CD14-positive monocyte (primary cell): ENCODE measurements around the gene NR2C2. TPM values are rescaled to one million over a fixed set of nuclear protein-coding genes. Genes with fewer than 3 reads are reported as not detected.

Source experiments
- DNase-seq, 3 donors: peaks; one replicate each; pipeline ENCODE4 v3.0.0-alpha.2; 2011 to 2022
- H2AFZ ChIP-seq: 2 replicates; pipeline ENCODE4 v1.6.0; 2012; ENCODE audit warnings: mild to moderate bottlenecking, low read depth, low read length, inconsistent platforms; ENCODE audit not compliant: insufficient read depth, poor library complexity, severe bottlenecking
- H3K27ac ChIP-seq, 2 donors: 1 replicate in 1 of 2; 2 replicates in 1 of 2; pipeline ENCODE4 v1.5.1; 2012 to 2013; ENCODE audit warnings: low read length in 2 of 2, control low read depth in 1 of 2, inconsistent platforms in 1 of 2, low read depth in 1 of 2, mild to moderate bottlenecking in 1 of 2
- H3K27me3 ChIP-seq, 2 donors: one replicate each; pipeline versions ENCODE4 v1.6.0 to v1.6.1; 2011 to 2013; ENCODE audit warnings: low read length in 2 of 2; ENCODE audit not compliant: control insufficient read depth in 2 of 2, insufficient read depth in 2 of 2
- H3K36me3 ChIP-seq, 2 donors: replicated peaks in 1 of 2; 1 replicate in 1 of 2; 2 replicates in 1 of 2; pipeline versions ENCODE4 v1.5.1 to v1.6.1; 2012 to 2013; ENCODE audit warnings: low read length in 2 of 2, control low read depth in 1 of 2, inconsistent platforms in 1 of 2, mild to moderate bottlenecking in 1 of 2; ENCODE audit not compliant: insufficient read depth in 2 of 2, control insufficient read depth in 1 of 2
- H3K4me1 ChIP-seq, 2 donors: 1 replicate in 1 of 2; 2 replicates in 1 of 2; pipeline versions ENCODE4 v1.5.1 to v1.6.1; 2012 to 2013; ENCODE audit warnings: low read length in 2 of 2, control low read depth in 1 of 2, inconsistent platforms in 1 of 2, mild to moderate bottlenecking in 1 of 2, moderate library complexity in 1 of 2; ENCODE audit not compliant: insufficient read depth in 2 of 2, control insufficient read depth in 1 of 2
- H3K4me2 ChIP-seq: replicated peaks from 2 replicates; pipeline ENCODE3; 2012; ENCODE audit warnings: low read length, moderate library complexity, mild to moderate bottlenecking; ENCODE audit not compliant: poor library complexity, severe bottlenecking; ENCODE audit errors: extremely low read depth
- H3K4me3 ChIP-seq, 3 experiments: fragments of 200-600 bp in 1 of 3; sonication (generic) in 1 of 3; replicated peaks in 1 of 3; 1 replicate in 2 of 3; 2 replicates in 1 of 3; pipeline ENCODE4 v1.5.1; 2011 to 2013; ENCODE audit warnings: low read length in 3 of 3, mild to moderate bottlenecking in 3 of 3, control low read depth in 2 of 3, low read depth in 2 of 3, inconsistent platforms in 1 of 3, moderate library complexity in 1 of 3
- H3K79me2 ChIP-seq: 2 replicates; pipeline ENCODE4 v1.6.0; 2012; ENCODE audit warnings: mild to moderate bottlenecking, control low read depth, inconsistent platforms, low read length, moderate library complexity; ENCODE audit not compliant: insufficient read depth
- H3K9ac ChIP-seq: 2 replicates; pipeline ENCODE4 v1.6.0; 2017; ENCODE audit warnings: low read length, mild to moderate bottlenecking; ENCODE audit not compliant: insufficient read depth, poor library complexity, severe bottlenecking
- H3K9me3 ChIP-seq, 2 donors: replicated peaks in 1 of 2; 1 replicate in 1 of 2; 2 replicates in 1 of 2; pipeline versions ENCODE4 v1.5.1 to v1.6.1; 2012 to 2013; ENCODE audit warnings: low read length in 2 of 2, control low read depth in 1 of 2; ENCODE audit not compliant: control insufficient read depth in 1 of 2, insufficient read depth in 1 of 2
- H4K20me1 ChIP-seq: 2 replicates; pipeline ENCODE4 v1.6.0; 2012; ENCODE audit warnings: mild to moderate bottlenecking, low read length, control low read depth, moderate library complexity; ENCODE audit not compliant: insufficient read depth
- H3K27ac Mint-ChIP-seq, 7 donors: one replicate each; pipeline ENCODE4 v1.8.0; 2020; ENCODE audit warnings: mild to moderate bottlenecking in 7 of 7, mixed read lengths in 7 of 7, moderate library complexity in 6 of 7, inconsistent platforms in 2 of 7
- H3K27me3 Mint-ChIP-seq, 3 donors: one replicate each; pipeline ENCODE4 v1.8.0; 2021 to 2022; ENCODE audit warnings: low read depth in 3 of 3, mild to moderate bottlenecking in 3 of 3, mixed read lengths in 3 of 3, moderate library complexity in 3 of 3, inconsistent platforms in 1 of 3
- H3K36me3 Mint-ChIP-seq, 2 donors: one replicate each; pipeline ENCODE4 v1.8.0; 2020; ENCODE audit warnings: mixed read lengths in 2 of 2, inconsistent platforms in 1 of 2, mild to moderate bottlenecking in 1 of 2
- H3K4me1 Mint-ChIP-seq: one replicate; pipeline ENCODE4 v1.8.0; 2020; ENCODE audit warnings: mild to moderate bottlenecking, mixed read lengths
- H3K4me3 Mint-ChIP-seq, 2 donors: one replicate each; pipeline ENCODE4 v1.8.0; 2020; ENCODE audit warnings: mild to moderate bottlenecking in 2 of 2, mixed read lengths in 2 of 2, moderate library complexity in 1 of 2
- H3K9me3 Mint-ChIP-seq, 7 donors: one replicate each; pipeline ENCODE4 v1.8.0; 2020 to 2022; ENCODE audit warnings: mixed read lengths in 7 of 7, mild to moderate bottlenecking in 6 of 7, moderate library complexity in 6 of 7, inconsistent platforms in 2 of 7
- CTCF ChIP-seq: fragments of 200-600 bp; IDR thresholded peaks from one replicate; pipeline ENCODE4 v1.8.0; 2022; ENCODE audit warnings: antibody characterized with exemption, mild to moderate bottlenecking
- WGBS: methylation state at CpG from one replicate; pipeline ENCODE4 v1.1.5; 2013; ENCODE audit warnings: missing lambda C conversion rate; ENCODE audit not compliant: insufficient coverage; 5-methylcytosine and 5-hydroxymethylcytosine counted together
- intact Hi-C, 2 donors: fragments of 100-400 bp; cut with micrococcal nuclease; formaldehyde crosslinking; loops; one replicate each; pipeline versions ENCODE4 v1.15.0 to v1.15.1; 2023
- polyA plus RNA-seq, 3 donors: library from polyadenylated mRNA; depleted of rRNA in 1 of 3; unstranded in 2 of 3; stranded (reverse) in 1 of 3; fragments of 300-500 nt in 2 of 3; fragments of >200 nt in 1 of 3; fragmentation: Illumina TruSeq in 2 of 3; gene quantifications; 1 replicate in 2 of 3; 2 replicates in 1 of 3; pipeline ENCODE4 v1.2.3, GENCODE V29; 2012 to 2021

NR2C2 gene
- polyA plus RNA-seq, 3 donors: 3.4 to 24.9 (median 3.8) TPM

GRCh38 chr3:14969671-14970070 lies 22.3 kb downstream of the NR2C2 start:
- Histone ChIP-seq H3K27ac (no peak overlapping the region), H3K4me2 (no peak overlapping the region), H3K9me3 (no peaks in the 10 kb centered on the region), H2AFZ (no peak overlapping the region), H3K27me3 (no peaks in the 10 kb centered on the region), H3K79me2 (peaks cover 69% of the 10 kb centered on the region), H4K20me1 (peaks cover 48% of the 10 kb centered on the region), H3K4me3 (no peak overlapping the region), H3K36me3 (peaks cover 19 to 64% of the 10 kb centered on the region in 2 donors), H3K9ac (no peak overlapping the region), H3K4me1 (no peaks in the 10 kb centered on the region)
- intact Hi-C loops: no loop called here
- WGBS: no CpG with 5 or more reads among the region's 1 CpG
- H3K9me3 Mint-ChIP-seq: peaks cover 0 to 4% (median 2%) of the 10 kb centered on the region in 7 donors
- no peak overlapping the region for H3K4me3 Mint-ChIP-seq
- peak overlapping the region in 1 of 7 donors; percentile 50 for H3K27ac Mint-ChIP-seq
- DNase-seq: no peak
- no peaks in the 10 kb centered on the region for H3K4me1 Mint-ChIP-seq
- TF ChIP-seq CTCF: no peak
- no peaks in the 10 kb centered on the region for H3K27me3 Mint-ChIP-seq
- peaks cover 35 to 58% of the 10 kb centered on the region in 2 donors for H3K36me3 Mint-ChIP-seq

GRCh38 chr3:14976317-14976716 lies 28.9 kb downstream of the NR2C2 start:
- no peak overlapping the region for H3K4me3 ChIP-seq
- no peak for DNase-seq
- peaks cover 0 to 2% (median 0%) of the 10 kb centered on the region in 7 donors for H3K9me3 Mint-ChIP-seq
- peaks cover 33 to 70% of the 10 kb centered on the region in 2 donors for H3K36me3 Mint-ChIP-seq
- H3K27ac ChIP-seq: no peak overlapping the region
- intact Hi-C loops: no loop called here
- no peaks in the 10 kb centered on the region for H3K9me3 ChIP-seq
- no peak overlapping the region for H3K9ac ChIP-seq
- H3K27ac Mint-ChIP-seq: peak overlapping the region in 5 of 7 donors; percentile 21 to 64 (median 28)
- no peak overlapping the region for H3K4me3 Mint-ChIP-seq
- peaks cover 0 to 1% (median 0%) of the 10 kb centered on the region in 3 donors for H3K27me3 Mint-ChIP-seq
- no peak overlapping the region for H3K4me2 ChIP-seq
- peaks cover 78% of the 10 kb centered on the region for H4K20me1 ChIP-seq
- H3K36me3 ChIP-seq: peaks cover 11 to 58% of the 10 kb centered on the region in 2 donors
- no peak overlapping the region for H2AFZ ChIP-seq
- H3K4me1 ChIP-seq: no peaks in the 10 kb centered on the region
- TF ChIP-seq CTCF: no peak
- peaks cover 14% of the 10 kb centered on the region for H3K4me1 Mint-ChIP-seq
- no CpG with 5 or more reads among the region's 1 CpG for WGBS
- H3K79me2 ChIP-seq: peaks cover 86% of the 10 kb centered on the region
- no peaks in the 10 kb centered on the region for H3K27me3 ChIP-seq
